HG02798 (cell line): ENCODE measurements around the gene ZNF821.
"Not testable (repeated sequence)": the region's sequence is repeated elsewhere in the genome, so short reads cannot be mapped to it uniquely, and the experiment has no call there.

ENCODE experiments used
- ATAC-seq: cut with Tn5 transposase; IDR thresholded peaks from one replicate; pipeline ENCODE4 v1.9.1; 2021; ENCODE audit warnings: mild to moderate bottlenecking; ENCODE audit not compliant: unreplicated experiment, poor library complexity

The ZNF821 gene

GRCh38 chr16:71865173-71865863 lies 18.7 kb downstream of the ZNF821 start:
- no peak for ATAC-seq

GRCh38 chr16:71863995-71864394 lies 20.0 kb downstream of the ZNF821 start:
- no peak for ATAC-seq

- no peak for ATAC-seq
Observed at GRCh38 chr16:71859762-71860521, 24.0 kb downstream of the ZNF821 start.

GRCh38 chr16:71855937-71856662 lies 27.9 kb downstream of the ZNF821 start:
- no peak for ATAC-seq

GRCh38 chr16:71854369-71854948 lies 29.5 kb downstream of the ZNF821 start:
- ATAC-seq = no peak

GRCh38 chr16:71853413-71853812 lies 30.6 kb downstream of the ZNF821 start:
- peak; percentile 67 for ATAC-seq

GRCh38 chr16:71852561-71852960 lies 31.4 kb downstream of the ZNF821 start:
- no peak for ATAC-seq

GRCh38 chr16:71852158-71852557 lies 31.8 kb downstream of the ZNF821 start:
- no peak for ATAC-seq

- no peak for ATAC-seq
Observed at GRCh38 chr16:71851746-71852145, 32.2 kb downstream of the ZNF821 start.

- ATAC-seq = no peak
Observed at GRCh38 chr16:71848622-71849021, 35.4 kb downstream of the ZNF821 start.

GRCh38 chr16:71847096-71847495 lies 36.9 kb downstream of the ZNF821 start:
- no peak for ATAC-seq

- no peak for ATAC-seq
Observed at GRCh38 chr16:71846431-71846830, 37.6 kb downstream of the ZNF821 start.

- peak; percentile 80 for ATAC-seq
Observed at GRCh38 chr16:71845639-71846430, 38.1 kb downstream of the ZNF821 start, which contains the start of gene ATXN1L. ATXN1L (plus strand) TSS chr16:71845976; CDS start chr16:71849741, 3,765 bp downstream.

- ATAC-seq = no peak
Observed at GRCh38 chr16:71843572-71843971, 40.4 kb downstream of the ZNF821 start.

- no peak for ATAC-seq
Observed at GRCh38 chr16:71840052-71840451, 43.9 kb downstream of the ZNF821 start.

GRCh38 chr16:71837150-71837549 lies 46.8 kb downstream of the ZNF821 start:
- ATAC-seq = no peak

GRCh38 chr16:71834291-71834690 lies 49.7 kb downstream of the ZNF821 start:
- ATAC-seq = no peak

GRCh38 chr16:71832112-71832511 lies 51.9 kb downstream of the ZNF821 start:
- ATAC-seq = not testable (repeated sequence)

GRCh38 chr16:71831698-71832097 lies 52.3 kb downstream of the ZNF821 start:
- not testable (repeated sequence) for ATAC-seq

- ATAC-seq = no peak
Observed at GRCh38 chr16:71830359-71830758, 53.6 kb downstream of the ZNF821 start.
